NCI-H774 (cell line): ENCODE data around the gene PGA5.
A peak's percentile ranks its signal among the peaks of the same experiment; 100 is the strongest.

Experiments
- DNase-seq: peaks from one replicate; lab custom pipeline; 2025; lab: John Stamatoyannopoulos, UW

The PGA5 gene

DNA sequence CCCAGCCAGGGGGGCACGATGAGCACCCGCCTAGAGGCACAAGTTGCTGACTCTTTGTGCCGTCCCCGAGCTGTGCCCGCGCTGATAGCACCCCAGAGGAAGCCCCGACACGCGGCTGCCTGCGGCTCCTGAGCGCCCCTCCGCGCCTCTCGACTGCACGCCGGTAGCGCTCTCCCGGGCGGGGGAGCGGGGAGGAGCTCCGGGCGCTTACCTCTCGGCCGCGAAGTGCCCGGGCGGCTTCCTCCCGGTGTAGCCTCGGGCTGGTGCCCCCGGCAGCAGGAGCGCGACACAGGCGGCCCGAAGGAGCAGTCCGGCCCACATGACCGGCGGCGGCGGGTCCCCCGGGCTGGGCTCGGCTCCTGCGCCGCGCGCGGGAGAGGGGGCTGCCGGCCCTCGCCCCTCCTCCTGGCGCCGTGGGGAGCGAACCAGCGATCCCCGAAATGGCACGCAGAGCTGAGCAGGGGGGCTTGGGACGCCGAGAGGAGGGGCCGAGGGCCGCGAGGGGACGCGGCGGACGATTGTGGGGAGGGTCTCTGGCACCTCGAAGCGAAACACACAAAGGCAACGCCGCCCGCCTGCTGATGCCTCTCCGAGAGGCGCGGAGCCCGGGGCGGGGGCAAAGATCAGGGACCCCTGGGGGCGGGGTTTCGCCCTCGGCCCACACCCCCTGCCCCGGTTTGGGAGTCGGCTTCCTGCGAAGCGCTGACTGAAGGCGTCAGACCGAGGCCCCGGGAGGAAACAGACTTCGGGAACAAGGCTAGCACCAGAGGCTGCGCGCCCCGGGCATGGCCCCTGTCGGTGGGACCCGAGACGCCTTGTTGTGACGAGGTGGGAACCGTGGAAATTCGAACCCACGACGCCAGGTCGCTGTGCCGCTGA is 54.0 kb downstream of the PGA5 start, which contains the start of gene VWCE:
Gene VWCE (minus strand): TSS at position 600 of the 879 bp plus-strand sequence. CDS start 279 bp downstream, at position 321.
- DNase-seq, result peak; percentile 46

DNA sequence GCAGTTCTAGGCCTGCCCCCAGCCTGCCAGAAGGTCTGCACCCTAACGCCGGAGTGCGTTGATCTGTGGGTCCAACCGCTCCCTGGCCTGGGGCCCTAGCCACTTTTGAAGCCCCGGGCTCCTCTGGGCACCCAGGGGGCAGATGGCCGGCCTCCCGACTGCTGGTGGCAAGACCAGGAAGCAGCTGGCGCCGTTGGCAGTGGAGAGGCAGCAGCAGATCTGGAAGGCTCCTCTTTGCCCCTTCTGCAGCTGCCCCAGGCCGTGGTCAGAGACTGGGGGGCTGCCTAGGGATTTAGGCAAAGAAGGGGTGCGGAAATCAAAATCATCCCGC is 54.6 kb downstream of the PGA5 start:
- no peak for DNase-seq

DNA sequence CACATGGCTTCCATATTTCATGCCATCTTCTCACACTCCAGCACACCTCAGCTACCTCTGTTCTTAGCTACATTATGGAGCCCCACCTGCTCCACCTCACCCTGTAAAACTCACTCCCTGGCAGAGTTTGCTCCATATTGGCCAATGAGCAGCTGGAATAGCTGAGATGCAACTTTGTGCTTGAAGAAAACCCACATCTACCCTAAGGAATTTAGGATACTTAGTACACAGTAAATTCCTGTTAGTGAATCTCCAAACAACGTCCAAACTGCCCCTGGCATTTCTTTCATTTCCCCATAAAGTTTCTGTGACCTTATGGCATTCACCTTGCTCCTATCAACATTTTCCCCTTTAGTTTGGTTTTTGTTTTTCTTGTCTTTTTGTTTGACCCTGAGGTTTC is 56.4 kb downstream of the PGA5 start:
- no peak for DNase-seq

DNA sequence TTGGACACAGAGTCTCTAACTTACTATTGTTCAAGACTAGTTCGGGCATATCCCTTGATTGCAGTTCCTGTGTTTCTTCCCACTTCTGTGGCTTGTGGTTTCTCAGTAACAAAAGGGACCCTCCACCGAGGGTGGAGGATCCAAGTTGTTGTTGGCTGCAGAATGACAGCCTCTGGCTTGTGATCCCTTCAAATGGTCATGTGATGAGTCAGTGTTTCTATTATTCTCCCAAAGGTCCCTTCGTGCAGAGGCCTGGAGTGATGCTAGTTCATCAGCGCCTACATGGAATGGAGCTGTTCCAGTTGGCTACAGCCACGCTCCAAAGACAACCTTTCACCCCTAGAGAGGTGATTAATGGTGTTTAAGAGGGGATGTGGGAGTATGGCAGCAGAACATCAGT is 56.8 kb downstream of the PGA5 start:
- DNase-seq, result no peak

DNA sequence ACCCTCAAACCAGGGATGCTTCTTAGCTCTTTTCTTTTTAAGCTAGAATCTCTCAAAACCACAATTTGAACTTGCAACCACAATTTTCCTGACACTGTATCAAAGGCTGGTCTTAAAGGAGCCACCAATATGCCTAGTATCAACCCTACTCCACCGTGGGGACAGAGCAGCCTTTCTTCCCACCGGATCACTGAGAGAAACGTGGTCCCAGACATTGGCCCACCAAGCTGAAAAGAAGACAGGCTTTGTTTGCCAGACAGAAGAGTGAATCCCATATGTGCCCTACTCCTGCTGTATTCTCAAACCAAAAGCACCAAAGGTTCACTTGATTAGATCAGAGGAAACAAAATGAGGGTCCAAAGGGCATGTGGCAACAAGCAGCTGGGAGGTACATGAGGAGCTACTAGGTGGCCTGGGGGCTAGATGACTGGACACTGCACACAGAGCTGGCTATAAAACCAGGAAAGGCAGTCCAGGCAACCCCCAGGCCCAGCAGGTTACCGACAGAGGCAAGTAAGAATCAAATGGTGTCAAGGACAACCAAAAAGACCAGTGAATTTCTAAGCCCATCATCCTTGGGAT is 57.8 kb downstream of the PGA5 start:
- no peak for DNase-seq
